ENCODE data around the gene CTAGE1. TPM values are rescaled to one million over a fixed set of nuclear protein-coding genes. Genes with fewer than 3 reads are reported as not detected.
"Not testable (repeated sequence)": the region's sequence is repeated elsewhere in the genome, so short reads cannot be mapped to it uniquely, and the experiment has no call there.

The CTAGE1 gene
- total RNA-seq, 1 donor from 2014 or later, result not detected

DNA sequence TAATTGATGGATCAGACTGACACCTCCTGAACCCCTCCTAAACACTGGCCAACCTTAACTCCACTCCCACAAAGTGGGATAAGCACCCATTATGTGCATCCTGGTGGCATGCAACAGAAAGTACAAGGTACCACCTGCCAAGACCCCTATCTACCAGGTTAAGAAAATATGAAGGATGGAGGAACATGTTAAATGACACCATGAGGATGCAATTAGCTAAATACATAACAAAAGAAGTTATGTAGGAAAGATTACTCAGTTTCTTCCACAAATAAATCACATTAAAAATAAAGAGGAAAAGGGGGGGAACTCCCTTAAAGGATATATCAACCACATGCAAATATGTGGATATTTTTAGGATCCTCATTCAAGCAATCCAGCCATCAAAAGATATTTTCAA, 12.6 kb downstream of the CTAGE1 start:
- Histone ChIP-seq H3K36me3 (no peaks in the 10 kb centered on the region), H3K27me3 (ENCODE audit: low read depth) (no peaks in the 10 kb centered on the region), H3K4me1 (no peaks in the 10 kb centered on the region), H3K4me3 (no peak overlapping the region), H3K27ac (no peak overlapping the region), H3K9me3 (peaks cover 10% of the 10 kb centered on the region)
- intact Hi-C loops (cut with DNase I), result no loop called here
- DNase-seq, result no peak
- no peak for ATAC-seq
- TF ChIP-seq CTCF (IDR thresholded peaks at IDR 0.05), result no peak

- Histone ChIP-seq H3K36me3 (no peaks in the 10 kb centered on the region), H3K4me3 (no peak overlapping the region), H3K9me3 (peaks cover 10% of the 10 kb centered on the region), H3K27ac (no peak overlapping the region), H3K27me3 (ENCODE audit: low read depth) (no peaks in the 10 kb centered on the region), H3K4me1 (no peaks in the 10 kb centered on the region)
- DNase-seq (no peak), ATAC-seq (no peak)
- TF ChIP-seq CTCF (IDR thresholded peaks at IDR 0.05), result no peak
- intact Hi-C loops (cut with DNase I), result no loop called here
Observed at GRCh38 chr18:22403950-22404349, 13.8 kb downstream of the CTAGE1 start.

DNA sequence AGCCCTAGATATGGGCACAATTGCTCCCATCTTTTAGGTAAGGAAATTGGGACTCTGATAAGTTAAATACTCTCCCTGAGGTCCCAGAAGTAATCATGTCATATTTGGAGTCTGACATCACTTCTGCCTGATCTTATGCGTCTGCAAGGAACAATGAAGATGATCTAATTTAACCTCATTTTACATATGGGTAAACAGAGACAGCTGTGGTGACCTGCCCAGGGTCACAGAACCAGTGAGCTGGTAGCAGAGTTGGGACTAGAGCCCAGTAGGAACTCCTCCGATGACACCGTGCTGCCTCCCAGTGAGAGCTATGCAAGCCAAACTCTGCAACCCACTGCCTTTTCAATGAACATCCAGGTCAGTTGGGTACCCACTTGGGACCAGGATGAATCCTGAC, 17.8 kb downstream of the CTAGE1 start:
- no peaks in the 10 kb centered on the region for H3K36me3 ChIP-seq
- ATAC-seq (no peak), DNase-seq (no peak)
- no peak overlapping the region for H3K27ac ChIP-seq
- TF ChIP-seq CTCF (IDR thresholded peaks at IDR 0.05), result no peak
- intact Hi-C loops (cut with DNase I), result no loop called here
- no peaks in the 10 kb centered on the region for H3K27me3 ChIP-seq (ENCODE audit: low read depth)
- H3K4me3 ChIP-seq, result no peak overlapping the region
- peaks cover 5% of the 10 kb centered on the region for H3K9me3 ChIP-seq
- no peaks in the 10 kb centered on the region for H3K4me1 ChIP-seq

- no peak for TF ChIP-seq CTCF (IDR thresholded peaks at IDR 0.05)
- intact Hi-C loops (cut with DNase I), result no loop called here
- Histone ChIP-seq H3K9me3 (no peaks in the 10 kb centered on the region), H3K4me1 (no peaks in the 10 kb centered on the region), H3K4me3 (no peak overlapping the region), H3K36me3 (no peaks in the 10 kb centered on the region), H3K27me3 (ENCODE audit: low read depth) (no peaks in the 10 kb centered on the region), H3K27ac (no peak overlapping the region)
- DNase-seq (no peak), ATAC-seq (no peak)
Observed at GRCh38 chr18:22398464-22398863, 19.3 kb downstream of the CTAGE1 start.

- TF ChIP-seq CTCF (IDR thresholded peaks at IDR 0.05), result no peak
- intact Hi-C loops (cut with DNase I), result no loop called here
- ATAC-seq (no peak), DNase-seq (no peak)
- no peak overlapping the region for H3K27ac ChIP-seq
- H3K36me3 ChIP-seq, result no peaks in the 10 kb centered on the region
- H3K4me3 ChIP-seq, result no peak overlapping the region
- H3K9me3 ChIP-seq, result no peaks in the 10 kb centered on the region
- no peaks in the 10 kb centered on the region for H3K27me3 ChIP-seq (ENCODE audit: low read depth)
- no peaks in the 10 kb centered on the region for H3K4me1 ChIP-seq
Observed at GRCh38 chr18:22394428-22394827, 23.3 kb downstream of the CTAGE1 start.

GRCh38 chr18:22393164-22393563, 24.6 kb downstream of the CTAGE1 start:
- H3K4me3 ChIP-seq; ATAC-seq; H3K27ac ChIP-seq; H3K27me3 ChIP-seq (ENCODE audit: low read depth); H3K9me3 ChIP-seq; H3K36me3 ChIP-seq; H3K4me1 ChIP-seq; DNase-seq; intact Hi-C loops (cut with DNase I): not testable (repeated sequence)

Measured in lower lobe of right lung (tissue), 2 donors.